Peyer's patch (tissue), 4 donors: ENCODE results near the gene PGAM2. TPM values are rescaled to one million over a fixed set of nuclear protein-coding genes. Genes with fewer than 3 reads are reported as not detected.

ENCODE experiments used
- DNase-seq, 3 donors: peaks; one replicate each; pipeline ENCODE4 v3.0.0-alpha.2; 2017 to 2019
- H3K27ac ChIP-seq, 4 donors: fragments of 200-600 bp; sonication (generic); one replicate each; pipeline ENCODE4 v1.5.1; 2016 to 2019
- H3K27me3 ChIP-seq, 2 donors: fragments of 200-600 bp; sonication (generic); one replicate each; pipeline ENCODE4 v1.5.1; 2019
- H3K36me3 ChIP-seq, 3 donors: fragments of 200-600 bp; sonication (generic); one replicate each; pipeline ENCODE4 v1.5.1; 2016 to 2019
- H3K4me1 ChIP-seq, 4 donors: fragments of 200-600 bp; sonication (generic); one replicate each; pipeline ENCODE4 v1.5.1; 2016 to 2019
- H3K4me3 ChIP-seq, 4 donors: fragments of 200-600 bp; sonication (generic); 1 replicate in 3 of 4; 2 replicates in 1 of 4; pipeline ENCODE4 v1.5.1; 2016 to 2019; ENCODE audit warnings: mild to moderate bottlenecking in 1 of 4
- H3K9me3 ChIP-seq, 4 donors: fragments of 200-600 bp; sonication (generic); one replicate each; pipeline ENCODE4 v1.5.1; 2016 to 2019; ENCODE audit warnings: mild to moderate bottlenecking in 1 of 4
- CTCF ChIP-seq, 6 experiments: fragments of 450-650 bp in 4 of 6; fragments of 200-600 bp in 2 of 6; sonication (generic) in 1 of 6; IDR thresholded peaks; one replicate each; pipeline ENCODE4 v1.5.1; 2017 to 2019; ENCODE audit warnings: antibody characterized with exemption in 6 of 6, mild to moderate bottlenecking in 3 of 6, moderate library complexity in 1 of 6
- POLR2A ChIP-seq, 2 donors: fragments of 450-650 bp; IDR thresholded peaks; one replicate each; pipeline ENCODE4 v1.5.1; 2017; ENCODE audit warnings: antibody characterized with exemption in 2 of 2, mild to moderate bottlenecking in 2 of 2, moderate library complexity in 2 of 2
- total RNA-seq, 4 donors: library from RNA; depleted of rRNA; stranded (reverse); fragments of >200 nt; gene quantifications; one replicate each; pipeline ENCODE4 v1.1.0, GENCODE V29; 2016

Gene PGAM2
- total RNA-seq, 4 donors from 2014 or later: 1.2 to 4.1 TPM; not detected in 2

- Histone ChIP-seq H3K4me1 (peaks cover 0 to 32% (median 17%) of the 10 kb centered on the region in 4 donors), H3K9me3 (no peaks in the 10 kb centered on the region), H3K4me3 (no peak overlapping the region), H3K27ac (peak overlapping the region in 1 of 4 donors; percentile 10), H3K27me3 (no peaks in the 10 kb centered on the region), H3K36me3 (peaks cover 0 to 72% (median 0%) of the 10 kb centered on the region in 3 donors)
- peak in 1 of 3 donors; percentile 34 for DNase-seq
- TF ChIP-seq CTCF (IDR thresholded peaks at IDR 0.05): no peak
Measured at GRCh38 chr7:44078521-44078920, 13.2 kb upstream of the PGAM2 start.

GRCh38 chr7:44077681-44078091 lies 12.3 kb upstream of the PGAM2 start:
- TF ChIP-seq CTCF (IDR thresholded peaks at IDR 0.05): no peak
- peak in 2 of 3 donors; percentile 26 to 40 for DNase-seq
- no peak overlapping the region for H3K27ac ChIP-seq
- no peaks in the 10 kb centered on the region for H3K9me3 ChIP-seq
- H3K4me1 ChIP-seq: peaks cover 7 to 40% (median 22%) of the 10 kb centered on the region in 4 donors
- H3K36me3 ChIP-seq: peaks cover 0 to 79% (median 0%) of the 10 kb centered on the region in 3 donors
- H3K4me3 ChIP-seq: no peak overlapping the region
- no peaks in the 10 kb centered on the region for H3K27me3 ChIP-seq

GRCh38 chr7:44077061-44077460 lies 11.7 kb upstream of the PGAM2 start:
- no peaks in the 10 kb centered on the region for H3K27me3 ChIP-seq
- DNase-seq: peak in 2 of 3 donors; percentile 26 to 38
- H3K9me3 ChIP-seq: no peaks in the 10 kb centered on the region
- H3K27ac ChIP-seq: no peak overlapping the region
- H3K4me3 ChIP-seq: no peak overlapping the region
- H3K36me3 ChIP-seq: peaks cover 0 to 81% (median 0%) of the 10 kb centered on the region in 3 donors
- TF ChIP-seq POLR2A (IDR thresholded peaks at IDR 0.05) (no peak), CTCF (IDR thresholded peaks at IDR 0.05) (no peak)
- H3K4me1 ChIP-seq: peaks cover 7 to 46% (median 22%) of the 10 kb centered on the region in 4 donors

GRCh38 chr7:44076101-44076895 lies 10.9 kb upstream of the PGAM2 start:
- peak overlapping the region in 2 of 4 donors; percentile 9 to 76 for H3K27ac ChIP-seq
- peaks cover 0 to 81% (median 0%) of the 10 kb centered on the region in 3 donors for H3K36me3 ChIP-seq
- DNase-seq: peak in 2 of 3 donors; percentile 76 to 78
- TF ChIP-seq CTCF (IDR thresholded peaks at IDR 0.05) (peak in 1 of 6 experiments; percentile 12), POLR2A (IDR thresholded peaks at IDR 0.05) (no peak)
- H3K27me3 ChIP-seq: no peaks in the 10 kb centered on the region
- H3K4me1 ChIP-seq: peaks cover 7 to 51% (median 21%) of the 10 kb centered on the region in 4 donors
- no peak overlapping the region for H3K4me3 ChIP-seq
- H3K9me3 ChIP-seq: no peaks in the 10 kb centered on the region

- Histone ChIP-seq H3K27ac (peak overlapping the region in 3 of 4 donors; percentile 46 to 76 (median 46)), H3K36me3 (peaks cover 0 to 79% (median 0%) of the 10 kb centered on the region in 3 donors), H3K4me3 (no peak overlapping the region), H3K9me3 (no peaks in the 10 kb centered on the region), H3K4me1 (peaks cover 7 to 43% (median 13%) of the 10 kb centered on the region in 4 donors), H3K27me3 (no peaks in the 10 kb centered on the region)
- no peak for DNase-seq
- TF ChIP-seq CTCF (IDR thresholded peaks at IDR 0.05) (no peak), POLR2A (IDR thresholded peaks at IDR 0.05) (no peak)
Measured at GRCh38 chr7:44075296-44076075, 10.1 kb upstream of the PGAM2 start.
